Ishikawa (cell line): Measurements from ENCODE around the gene AKIRIN2.

Experiments
- CREB1 ChIP-seq: IDR thresholded peaks from 2 replicates; pipeline ENCODE4 v1.6.1; 2012; ENCODE audit warnings: low read depth
- EGR1 ChIP-seq: IDR thresholded peaks from 2 replicates; pipeline ENCODE4 v1.6.1; 2012
- EP300 ChIP-seq: IDR thresholded peaks from 2 replicates; pipeline ENCODE4 v1.6.1; 2012; ENCODE audit warnings: borderline replicate concordance
- FOXM1 ChIP-seq: IDR thresholded peaks from 2 replicates; pipeline ENCODE4 v1.6.1; 2012; ENCODE audit warnings: low read depth, borderline replicate concordance
- MAX ChIP-seq: IDR thresholded peaks from 2 replicates; pipeline ENCODE4 v1.6.1; 2012
- REST ChIP-seq: IDR thresholded peaks from 2 replicates; pipeline ENCODE4 v1.6.1; 2012; ENCODE audit warnings: low read depth, mild to moderate bottlenecking
- TAF1 ChIP-seq: IDR thresholded peaks from 2 replicates; pipeline ENCODE4 v1.6.1; 2012; ENCODE audit warnings: low read depth, mild to moderate bottlenecking
- TCF12 ChIP-seq: IDR thresholded peaks from 2 replicates; pipeline ENCODE4 v1.6.1; 2012; ENCODE audit warnings: low read depth
- TEAD4 ChIP-seq: IDR thresholded peaks from 2 replicates; pipeline ENCODE4 v1.6.1; 2012
- USF1 ChIP-seq: IDR thresholded peaks from 2 replicates; pipeline ENCODE4 v1.6.1; 2012
- YY1 ChIP-seq: IDR thresholded peaks from 2 replicates; pipeline ENCODE4 v1.6.1; 2012; ENCODE audit warnings: low read depth

- TF ChIP-seq EGR1 = no peak
- no peak for TF ChIP-seq REST
- no peak for TF ChIP-seq USF1
- no peak for TF ChIP-seq EP300
- no peak for TF ChIP-seq MAX
- TF ChIP-seq YY1 = no peak
- TF ChIP-seq TEAD4 = no peak
- TF ChIP-seq TCF12 = no peak
- TF ChIP-seq CREB1 = no peak
- TF ChIP-seq TAF1 = no peak
- TF ChIP-seq FOXM1 = no peak
These were observed 64.9 kb downstream of the AKIRIN2 start for GRCh38 chr6:87637106-87637505.
